ENCODE measurements around the gene POC5. TPM values are rescaled to one million over a fixed set of nuclear protein-coding genes. Genes with fewer than 3 reads are reported as not detected.

Gene POC5
- total and polyA plus RNA-seq, 8 donors = 10.7 to 24.7 (median 19.0) TPM

- DNase-seq = no peak
- no peaks in the 10 kb centered on the region for H3K27me3 ChIP-seq
- no peak for ATAC-seq
- H3K36me3 ChIP-seq = no peaks in the 10 kb centered on the region
- no peak overlapping the region for H3K27ac ChIP-seq
- H3K4me3 ChIP-seq = no peak overlapping the region
- H3K4me1 ChIP-seq = peaks cover 0 to 6% of the 10 kb centered on the region in 2 donors
- H3K9me3 ChIP-seq = no peaks in the 10 kb centered on the region
- intact Hi-C loops (cut with DNase I) = no loop called here
- no peak for TF ChIP-seq CTCF (IDR thresholded peaks at IDR 0.05)
These were observed 53.5 kb downstream of the POC5 start for GRCh38 chr5:75663579-75664284.

GRCh38 chr5:75662061-75662460, 55.2 kb downstream of the POC5 start:
- H3K4me1 ChIP-seq = no peaks in the 10 kb centered on the region
- no peaks in the 10 kb centered on the region for H3K9me3 ChIP-seq
- intact Hi-C loops (cut with DNase I) = no loop called here
- no peak overlapping the region for H3K4me3 ChIP-seq
- ATAC-seq (no peak), DNase-seq (no peak)
- no peak for TF ChIP-seq CTCF (IDR thresholded peaks at IDR 0.05)
- H3K27me3 ChIP-seq = no peaks in the 10 kb centered on the region
- no peaks in the 10 kb centered on the region for H3K36me3 ChIP-seq
- H3K27ac ChIP-seq = no peak overlapping the region

- peak; percentile 47 for ATAC-seq
- no peak overlapping the region for H3K4me3 ChIP-seq
- H3K36me3 ChIP-seq = no peaks in the 10 kb centered on the region
- intact Hi-C loops (cut with DNase I) = no loop called here
- DNase-seq = no peak
- no peak overlapping the region for H3K27ac ChIP-seq
- no peaks in the 10 kb centered on the region for H3K9me3 ChIP-seq
- no peaks in the 10 kb centered on the region for H3K4me1 ChIP-seq
- H3K27me3 ChIP-seq = no peaks in the 10 kb centered on the region
- no peak for TF ChIP-seq CTCF (IDR thresholded peaks at IDR 0.05)
These were observed 56.4 kb downstream of the POC5 start for GRCh38 chr5:75660678-75661465.

GRCh38 chr5:75659791-75660450, 57.3 kb downstream of the POC5 start:
- no peaks in the 10 kb centered on the region for H3K27me3 ChIP-seq
- no peaks in the 10 kb centered on the region for H3K4me1 ChIP-seq
- intact Hi-C loops (cut with DNase I) = no loop called here
- no peak overlapping the region for H3K4me3 ChIP-seq
- DNase-seq (no peak), ATAC-seq (no peak)
- H3K36me3 ChIP-seq = no peaks in the 10 kb centered on the region
- H3K9me3 ChIP-seq = no peaks in the 10 kb centered on the region
- no peak overlapping the region for H3K27ac ChIP-seq
- no peak for TF ChIP-seq CTCF (IDR thresholded peaks at IDR 0.05)

Data from left lung (tissue), 10 donors.